SU-DHL-6 (cell line): ENCODE data around the gene WDR87.

Experiments used
- EZH2phosphoT487 ChIP-seq: fragments of 200-600 bp; sonication (generic), shearing (Covaris generic); conservative IDR thresholded peaks from 2 replicates; pipeline ENCODE4 v1.6.1; 2018; ENCODE audit warnings: mild to moderate bottlenecking, antibody characterized with exemption, low read length, moderate library complexity, mixed read lengths
- TF ChIP-seq, protein P1 (sequence below): fragments of 200-600 bp; sonication (generic); IDR thresholded peaks from one replicate; pipeline ENCODE4 v1.5.1; 2017; ENCODE audit warnings: antibody characterized with exemption, mild to moderate bottlenecking, low read length, moderate library complexity; ENCODE audit not compliant: insufficient read depth, poor library complexity, severe bottlenecking

DNA sequence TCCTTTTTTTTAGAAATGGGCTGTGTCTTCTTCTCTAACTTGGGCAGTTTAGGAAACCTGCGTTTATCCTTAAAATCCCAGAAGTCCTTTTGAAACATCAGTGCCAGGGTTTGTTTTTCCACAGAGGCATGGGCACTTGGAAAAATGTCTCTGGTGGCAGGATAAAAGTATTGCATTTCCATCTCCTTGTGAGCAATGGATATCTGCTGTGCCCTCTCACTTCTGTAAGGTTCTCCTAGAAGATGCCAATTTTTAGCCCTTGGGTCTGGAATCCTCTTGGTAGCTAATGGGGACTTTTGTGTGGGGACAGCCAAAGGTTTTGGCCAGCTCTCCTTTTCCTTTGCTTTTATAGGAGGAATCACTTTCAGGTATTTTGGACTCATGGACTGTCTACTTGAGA is 21.0 kb downstream of the WDR87 start:
- TF ChIP-seq, protein P1, sequence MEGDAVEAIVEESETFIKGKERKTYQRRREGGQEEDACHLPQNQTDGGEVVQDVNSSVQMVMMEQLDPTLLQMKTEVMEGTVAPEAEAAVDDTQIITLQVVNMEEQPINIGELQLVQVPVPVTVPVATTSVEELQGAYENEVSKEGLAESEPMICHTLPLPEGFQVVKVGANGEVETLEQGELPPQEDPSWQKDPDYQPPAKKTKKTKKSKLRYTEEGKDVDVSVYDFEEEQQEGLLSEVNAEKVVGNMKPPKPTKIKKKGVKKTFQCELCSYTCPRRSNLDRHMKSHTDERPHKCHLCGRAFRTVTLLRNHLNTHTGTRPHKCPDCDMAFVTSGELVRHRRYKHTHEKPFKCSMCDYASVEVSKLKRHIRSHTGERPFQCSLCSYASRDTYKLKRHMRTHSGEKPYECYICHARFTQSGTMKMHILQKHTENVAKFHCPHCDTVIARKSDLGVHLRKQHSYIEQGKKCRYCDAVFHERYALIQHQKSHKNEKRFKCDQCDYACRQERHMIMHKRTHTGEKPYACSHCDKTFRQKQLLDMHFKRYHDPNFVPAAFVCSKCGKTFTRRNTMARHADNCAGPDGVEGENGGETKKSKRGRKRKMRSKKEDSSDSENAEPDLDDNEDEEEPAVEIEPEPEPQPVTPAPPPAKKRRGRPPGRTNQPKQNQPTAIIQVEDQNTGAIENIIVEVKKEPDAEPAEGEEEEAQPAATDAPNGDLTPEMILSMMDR: no peak
- no peak for TF ChIP-seq EZH2phosphoT487
